Body of pancreas (tissue), 4 donors: ENCODE data around the gene YBX1. TPM values are rescaled to one million over a fixed set of nuclear protein-coding genes. Genes with fewer than 3 reads are reported as not detected.
"Not testable (repeated sequence)": the region's sequence is repeated elsewhere in the genome, so short reads cannot be mapped to it uniquely, and the experiment has no call there.

Experiments
- ATAC-seq: fragments of 150-250 bp; one replicate; pipeline ENCODE4 v1.9.1; 2016
- DNase-seq, 4 donors: peaks; one replicate each; pipeline ENCODE4 v3.0.0-alpha.2; 2019
- H3K27ac ChIP-seq, 4 donors: fragments of 200-600 bp; sonication (generic); 1 replicate in 3 of 4; 2 replicates in 1 of 4; pipeline versions ENCODE4 v1.5.1 to v1.6.1; 2016 to 2019; ENCODE audit warnings: mild to moderate bottlenecking in 1 of 4, mixed read lengths in 1 of 4, moderate library complexity in 1 of 4
- H3K27me3 ChIP-seq, 2 donors: fragments of 200-600 bp; sonication (generic); one replicate each; pipeline ENCODE4 v1.6.0; 2016; ENCODE audit warnings: mild to moderate bottlenecking in 1 of 2
- H3K36me3 ChIP-seq, 2 donors: fragments of 200-600 bp; sonication (generic); replicated peaks in 1 of 2; 2 replicates each; pipeline ENCODE4 v1.5.1; 2016; ENCODE audit warnings: low read depth in 2 of 2; ENCODE audit not compliant: insufficient read depth in 1 of 2
- H3K4me1 ChIP-seq: fragments of 200-600 bp; sonication (generic); one replicate; pipeline ENCODE4 v1.6.0; 2016
- H3K4me3 ChIP-seq, 2 donors: fragments of 200-600 bp; sonication (generic); 1 replicate in 1 of 2; 2 replicates in 1 of 2; pipeline ENCODE4 v1.5.1; 2016 to 2019
- H3K9me3 ChIP-seq, 3 donors: fragments of 200-600 bp; sonication (generic); 1 replicate in 2 of 3; 2 replicates in 1 of 3; pipeline ENCODE4 v1.5.1; 2016
- CTCF ChIP-seq, 7 experiments: fragments of 450-650 bp in 4 of 7; fragments of 200-600 bp in 3 of 7; sonication (generic) in 3 of 7; IDR thresholded peaks; one replicate each; pipeline ENCODE4 v1.5.1; 2016 to 2019; ENCODE audit warnings: antibody characterized with exemption in 7 of 7
- POLR2A ChIP-seq, 3 donors: fragments of 450-650 bp; IDR thresholded peaks; one replicate each; pipeline ENCODE4 v1.6.1; 2016; ENCODE audit warnings: antibody characterized with exemption in 3 of 3, mild to moderate bottlenecking in 2 of 3
- WGBS, 2 donors: methylation state at CpG; one replicate each; pipeline ENCODE4 v1.1.5; 2017; 5-methylcytosine and 5-hydroxymethylcytosine counted together
- intact Hi-C: fragments of 100-400 bp; cut with DNase I; formaldehyde crosslinking; loops from one replicate; pipeline ENCODE4 v1.15.1; 2023
- total RNA-seq, 2 donors: library from RNA; depleted of rRNA; stranded (reverse); fragments of >200 nt; gene quantifications; one replicate each; pipeline ENCODE4 v1.1.0, GENCODE V29; 2016

The YBX1 gene
- total RNA-seq, 2 donors from 2014 or later = 131 to 170 TPM

- Histone ChIP-seq H3K27ac (no peak overlapping the region), H3K9me3 (no peaks in the 10 kb centered on the region), H3K4me3 (no peak overlapping the region), H3K4me1 (no peaks in the 10 kb centered on the region), H3K27me3 (no peaks in the 10 kb centered on the region), H3K36me3 (peaks cover 8 to 29% of the 10 kb centered on the region in 2 donors)
- intact Hi-C loops = no loop called here
- 87 to 90% methylated on average over 7 of the region's 7 CpGs for WGBS, 2 donors
- ATAC-seq (no peak), DNase-seq (no peak)
- TF ChIP-seq POLR2A (IDR thresholded peaks at IDR 0.05) (no peak), CTCF (IDR thresholded peaks at IDR 0.05) (no peak)
Measured at GRCh38 chr1:42703888-42704464, 21.8 kb downstream of the YBX1 start.

- ATAC-seq, H3K27ac ChIP-seq, H3K9me3 ChIP-seq, H3K36me3 ChIP-seq, H3K27me3 ChIP-seq, H3K4me1 ChIP-seq, H3K4me3 ChIP-seq, DNase-seq, intact Hi-C loops: not testable (repeated sequence)
- 73 to 79% methylated on average over 3 of the region's 3 CpGs for WGBS, 2 donors
Measured at GRCh38 chr1:42712808-42713207, 30.6 kb downstream of the YBX1 start.

- intact Hi-C loops = no loop called here
- ATAC-seq = no peak
- TF ChIP-seq CTCF (IDR thresholded peaks at IDR 0.05) (no peak), POLR2A (IDR thresholded peaks at IDR 0.05) (no peak)
Measured at GRCh38 chr1:42713293-42713692, 31.1 kb downstream of the YBX1 start.

GRCh38 chr1:42714441-42714840 is 32.2 kb downstream of the YBX1 start:
- H3K27ac ChIP-seq, ATAC-seq, DNase-seq, intact Hi-C loops, H3K4me3 ChIP-seq, H3K9me3 ChIP-seq, H3K4me1 ChIP-seq, H3K27me3 ChIP-seq, H3K36me3 ChIP-seq: not testable (repeated sequence)

More at GRCh38 chr1:42713293-42713692, 31.1 kb downstream of the YBX1 start:
- Histone ChIP-seq H3K4me1 (no peaks in the 10 kb centered on the region), H3K9me3 (no peaks in the 10 kb centered on the region), H3K27me3 (no peaks in the 10 kb centered on the region), H3K36me3 (peaks cover 0 to 2% of the 10 kb centered on the region in 2 donors), H3K27ac (no peak overlapping the region), H3K4me3 (no peak overlapping the region)
- DNase-seq = no peak

GRCh38 chr1:42720868-42721267 is 38.6 kb downstream of the YBX1 start:
- intact Hi-C loops = no loop called here
- ATAC-seq = no peak
- WGBS, 2 donors = 77 to 100% methylated on average over 1 of the region's 1 CpG

More at GRCh38 chr1:42720868-42721267, 38.6 kb downstream of the YBX1 start:
- peak in 1 of 4 donors; percentile 17 for DNase-seq
- H3K4me3 ChIP-seq = no peak overlapping the region
- H3K4me1 ChIP-seq = peaks cover 3% of the 10 kb centered on the region
- H3K27me3 ChIP-seq = no peaks in the 10 kb centered on the region
- no peak overlapping the region for H3K27ac ChIP-seq
- H3K36me3 ChIP-seq = no peaks in the 10 kb centered on the region
- TF ChIP-seq POLR2A (IDR thresholded peaks at IDR 0.05) = no peak
- TF ChIP-seq CTCF (IDR thresholded peaks at IDR 0.05) = no peak
- H3K9me3 ChIP-seq = no peaks in the 10 kb centered on the region
